GM18909 (cell line): ENCODE results near the gene G6PC1.
"Not testable (repeated sequence)": the region's sequence is repeated elsewhere in the genome, so short reads cannot be mapped to it uniquely, and the experiment has no call there.

Source experiments
- ATAC-seq: cut with Tn5 transposase; IDR thresholded peaks from one replicate; pipeline ENCODE4 v1.9.1; 2021; ENCODE audit warnings: mild to moderate bottlenecking; ENCODE audit not compliant: unreplicated experiment, poor library complexity

The G6PC1 gene

DNA sequence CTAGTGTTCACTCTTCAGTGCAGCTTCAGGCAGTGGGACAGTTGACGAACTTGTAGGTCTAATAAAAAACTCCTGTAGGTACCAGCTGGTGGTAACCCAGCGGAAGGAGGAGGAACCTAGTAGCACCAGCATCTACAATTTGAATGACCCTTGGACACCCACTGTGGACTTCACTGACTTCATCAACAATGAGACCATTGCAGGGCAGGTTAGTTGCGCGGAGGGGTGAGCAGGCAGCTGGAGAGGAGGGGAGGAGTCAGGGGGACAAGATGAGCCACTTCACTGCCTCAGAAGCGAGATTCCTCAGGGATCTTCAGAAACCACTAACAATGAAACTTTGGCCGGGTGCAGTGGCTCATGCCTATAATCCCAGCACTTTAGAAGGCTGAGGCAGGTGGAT lies 27.3 kb upstream of the G6PC1 start:
- ATAC-seq = no peak

DNA sequence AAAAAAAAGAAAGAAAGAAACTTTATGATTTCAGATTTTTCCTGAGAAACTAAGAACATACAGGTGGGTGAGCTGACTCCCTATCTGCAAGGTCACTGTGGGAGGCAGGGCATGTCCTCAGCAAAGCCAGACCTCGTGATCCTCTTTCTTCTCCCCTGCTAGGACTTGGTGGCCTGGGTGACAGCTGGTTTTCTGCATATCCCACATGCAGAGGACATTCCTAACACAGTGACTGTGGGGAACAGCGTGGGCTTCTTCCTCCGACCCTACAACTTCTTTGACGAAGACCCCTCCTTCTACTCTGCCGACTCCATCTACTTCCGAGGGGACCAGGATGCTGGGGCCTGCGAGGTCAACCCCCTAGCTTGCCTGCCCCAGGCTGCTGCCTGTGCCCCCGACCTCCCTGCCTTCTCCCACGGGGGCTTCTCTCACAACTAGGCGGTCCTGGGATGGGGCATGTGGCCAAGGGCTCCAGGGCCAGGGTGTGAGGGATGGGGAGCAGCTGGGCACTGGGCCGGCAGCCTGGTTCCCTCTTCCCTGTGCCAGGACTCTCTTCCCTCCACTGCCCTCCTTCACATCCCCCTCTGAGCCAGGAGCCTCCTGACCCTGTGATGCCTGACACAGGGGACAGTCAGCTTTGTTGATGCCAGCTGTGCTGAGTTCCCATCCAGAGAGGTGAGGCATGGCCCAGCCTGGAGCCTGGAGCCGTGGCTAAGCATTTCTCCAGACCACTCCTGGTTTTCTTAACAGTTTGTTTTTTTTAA lies 26.5 kb upstream of the G6PC1 start:
- not testable (repeated sequence) for ATAC-seq

DNA sequence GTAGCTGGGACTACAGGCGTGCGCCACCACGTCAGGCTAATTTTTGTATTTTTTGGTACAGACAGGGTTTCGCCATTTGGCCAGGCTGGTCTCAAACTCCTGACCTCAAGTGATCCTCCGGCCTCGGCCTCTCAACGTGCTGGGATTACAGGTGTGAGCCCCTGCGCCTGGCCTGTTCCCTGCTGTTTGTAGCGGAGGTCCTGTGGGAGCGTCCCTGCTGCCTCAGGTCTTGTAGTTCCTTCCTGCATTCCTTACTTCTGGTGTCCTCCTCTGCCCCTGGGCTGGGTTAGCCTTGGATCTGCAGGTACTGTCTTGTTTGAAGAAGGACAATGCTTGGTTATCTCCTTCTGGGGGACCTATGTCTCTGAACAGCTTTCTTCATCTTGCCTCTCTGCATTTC lies 23.6 kb upstream of the G6PC1 start:
- ATAC-seq = no peak

DNA sequence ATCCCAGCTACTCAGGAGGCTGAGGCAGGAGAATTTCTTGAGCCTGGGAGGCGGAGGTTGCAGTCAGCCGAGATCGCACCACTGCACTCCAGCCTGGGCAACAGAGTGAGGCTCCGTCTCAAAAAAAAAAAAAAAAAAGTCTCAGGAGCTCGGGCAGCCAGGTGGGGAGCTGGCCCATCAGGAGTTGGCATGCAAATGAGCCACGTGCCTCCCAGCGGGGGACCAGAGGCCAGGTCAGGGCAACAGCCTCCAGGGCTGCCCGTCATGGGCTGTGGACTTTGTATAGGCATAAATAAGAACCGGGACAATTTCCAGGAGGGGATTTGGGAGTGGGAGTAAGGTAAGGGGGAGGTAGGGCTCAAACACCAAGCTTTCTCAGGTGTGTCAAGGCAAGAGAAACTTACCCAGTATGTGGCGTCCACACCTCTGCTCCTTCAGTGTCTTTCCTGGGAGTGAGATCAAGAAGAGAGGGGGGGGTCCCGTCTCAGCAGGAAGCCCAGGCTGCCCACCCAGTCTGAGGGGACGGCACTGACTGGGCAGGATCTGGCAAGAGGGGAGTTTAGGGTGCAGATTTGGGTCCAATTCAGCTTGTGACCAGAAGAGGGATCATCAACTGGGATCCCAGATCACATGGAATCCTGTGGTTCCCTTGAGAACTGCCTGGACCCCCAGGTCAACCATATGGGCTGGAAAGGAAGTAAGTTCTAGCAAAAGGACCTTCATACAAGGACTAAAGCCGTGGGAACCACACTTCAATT lies 22.3 kb upstream of the G6PC1 start:
- no peak for ATAC-seq

DNA sequence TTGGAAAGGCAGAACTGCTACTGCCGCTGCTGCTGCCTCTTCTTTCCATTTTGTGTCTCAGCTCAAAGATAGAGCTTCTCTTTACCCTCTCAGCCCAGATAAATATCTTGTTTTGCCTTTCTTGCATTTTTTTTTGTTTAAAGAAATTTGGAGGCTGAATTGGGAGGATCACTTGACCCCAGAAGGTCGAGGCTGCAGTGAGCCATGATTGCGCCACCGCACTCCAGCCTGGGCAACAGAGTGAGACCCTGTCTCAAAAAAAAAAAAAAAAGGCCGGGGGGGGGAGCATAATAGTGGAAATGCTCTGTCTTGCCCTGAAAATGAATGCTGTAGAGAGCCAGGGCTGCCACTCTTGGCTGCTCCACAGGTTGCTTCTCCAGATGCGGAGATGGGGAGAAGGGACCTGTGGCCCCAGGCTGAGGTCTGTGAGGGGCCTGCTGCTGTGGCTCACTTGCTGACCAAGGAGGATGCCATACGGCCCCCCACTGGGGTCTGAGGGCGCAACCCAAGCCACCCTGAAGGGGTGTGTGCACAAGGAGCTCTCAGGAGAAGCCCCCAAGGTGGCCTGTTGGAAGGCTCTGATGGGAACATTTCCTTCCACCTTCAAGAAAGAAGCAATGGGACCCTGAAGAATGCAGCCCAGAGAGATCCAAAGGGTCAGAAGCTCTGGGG lies 21.5 kb upstream of the G6PC1 start:
- ATAC-seq = no peak

DNA sequence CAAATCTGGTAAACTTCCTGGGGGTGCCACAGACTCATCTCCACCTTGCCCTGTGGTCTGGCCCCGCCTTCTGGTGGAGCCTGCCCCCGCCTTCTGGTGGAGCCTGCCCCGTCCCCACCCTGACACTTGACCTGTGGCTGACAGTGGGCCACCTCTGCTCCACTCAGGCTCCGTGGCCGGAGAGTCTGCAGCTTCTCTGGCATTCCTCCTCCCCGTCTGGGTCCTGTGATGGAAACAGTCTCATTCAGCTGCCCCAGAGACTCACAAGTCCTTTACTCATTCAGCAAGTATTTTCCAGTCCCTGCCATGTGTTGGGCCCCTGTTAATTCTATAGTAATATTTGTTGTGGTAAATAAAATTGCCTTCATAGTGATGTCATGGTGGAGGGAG lies 21.0 kb upstream of the G6PC1 start:
- no peak for ATAC-seq

DNA sequence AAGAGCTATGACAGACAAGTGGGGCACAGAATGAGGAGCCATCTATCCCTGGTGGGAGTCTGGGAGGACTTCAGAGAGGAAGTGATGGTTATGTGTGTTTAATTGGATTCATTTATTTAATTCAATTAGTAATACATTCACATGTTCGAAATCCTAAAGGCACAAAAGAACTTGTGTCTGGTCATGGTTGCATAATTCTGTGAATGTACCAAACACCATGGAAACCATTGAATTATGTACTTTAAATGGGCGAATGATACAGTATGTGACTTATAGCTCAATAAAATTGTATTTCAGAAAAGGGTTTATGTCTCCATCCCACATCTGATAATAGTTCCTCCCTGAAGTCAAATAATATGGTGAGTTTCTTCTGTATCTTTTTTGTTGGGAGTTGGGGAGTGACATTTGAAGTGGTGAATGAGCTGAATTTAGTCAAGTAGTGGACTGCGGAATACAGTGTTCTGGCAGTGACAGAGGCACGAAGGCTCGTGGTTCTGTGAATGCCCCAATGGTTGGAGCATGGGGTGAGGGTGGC lies 19.8 kb upstream of the G6PC1 start:
- no peak for ATAC-seq

DNA sequence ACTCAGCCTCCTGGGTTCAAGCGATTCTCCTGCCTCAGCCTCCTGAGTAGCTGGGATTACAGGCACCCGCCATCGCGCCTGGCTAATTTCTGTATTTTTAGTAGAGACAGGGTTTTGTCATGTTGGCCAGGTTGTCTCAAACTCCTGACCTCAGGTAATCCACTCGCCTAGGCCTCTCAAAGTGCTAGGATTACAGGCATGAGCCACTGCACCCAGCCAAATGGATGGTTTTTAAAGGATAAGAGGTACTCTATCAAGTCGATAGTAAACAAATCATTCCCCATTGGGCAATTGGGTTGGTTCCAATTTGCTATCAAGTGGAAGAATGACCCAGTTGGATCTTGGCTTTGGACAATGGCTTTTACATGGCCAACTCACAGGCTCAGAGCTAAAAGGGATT lies 18.9 kb upstream of the G6PC1 start:
- not testable (repeated sequence) for ATAC-seq

DNA sequence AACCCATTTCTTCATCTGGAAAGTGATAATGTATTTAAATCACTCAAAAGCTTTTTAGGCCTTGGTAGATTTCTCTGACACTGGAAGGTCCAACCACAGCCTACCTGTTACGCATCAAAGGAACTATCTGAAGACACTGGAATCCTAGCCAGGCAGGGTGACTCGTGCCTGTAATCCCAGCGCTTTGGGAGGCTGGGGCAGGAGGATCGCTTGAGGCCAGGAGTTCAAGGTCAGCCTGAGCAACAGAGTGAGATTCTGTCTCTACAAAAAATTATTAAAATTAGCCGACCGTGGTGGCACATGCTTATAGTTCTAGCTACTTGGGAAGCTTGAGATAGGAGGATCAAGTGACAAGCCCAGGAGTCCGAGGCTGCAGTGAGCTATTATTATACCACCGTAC lies 18.4 kb upstream of the G6PC1 start:
- ATAC-seq = no peak

DNA sequence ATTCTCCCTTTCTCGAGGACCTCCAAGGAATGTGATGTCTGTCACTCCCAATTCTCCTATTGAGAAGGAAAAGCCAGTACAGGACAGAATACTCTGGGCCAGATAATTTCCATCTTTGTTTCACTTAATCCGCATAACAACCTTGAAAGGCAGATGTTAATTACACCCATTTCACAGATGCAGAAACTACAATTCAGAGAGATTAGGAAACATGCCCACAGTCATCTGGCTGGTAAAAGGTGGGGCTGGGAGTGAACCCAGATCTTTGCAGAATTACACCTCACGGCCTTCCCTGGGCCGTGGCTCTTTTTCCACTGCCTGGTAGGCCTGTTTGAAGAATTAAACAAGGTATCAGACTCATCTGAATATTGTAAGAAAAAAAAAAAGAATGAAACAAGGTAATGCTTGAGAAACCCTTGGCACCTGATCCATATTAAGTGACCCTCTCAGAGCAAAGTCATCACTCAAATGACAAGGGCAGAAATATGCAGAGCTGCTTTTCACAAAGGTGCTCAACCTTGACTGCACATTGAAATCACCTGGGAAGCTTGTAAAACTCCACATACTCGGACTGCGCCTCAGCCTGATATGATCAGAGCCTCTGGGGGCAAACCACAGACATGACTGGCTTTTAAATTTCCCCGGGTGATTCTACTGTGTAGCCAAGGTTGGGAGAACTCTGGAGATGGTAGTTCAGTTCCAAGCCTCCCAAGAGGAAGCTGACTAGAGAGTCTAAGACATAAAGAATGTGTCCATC lies 16.6 kb upstream of the G6PC1 start:
- ATAC-seq = no peak

DNA sequence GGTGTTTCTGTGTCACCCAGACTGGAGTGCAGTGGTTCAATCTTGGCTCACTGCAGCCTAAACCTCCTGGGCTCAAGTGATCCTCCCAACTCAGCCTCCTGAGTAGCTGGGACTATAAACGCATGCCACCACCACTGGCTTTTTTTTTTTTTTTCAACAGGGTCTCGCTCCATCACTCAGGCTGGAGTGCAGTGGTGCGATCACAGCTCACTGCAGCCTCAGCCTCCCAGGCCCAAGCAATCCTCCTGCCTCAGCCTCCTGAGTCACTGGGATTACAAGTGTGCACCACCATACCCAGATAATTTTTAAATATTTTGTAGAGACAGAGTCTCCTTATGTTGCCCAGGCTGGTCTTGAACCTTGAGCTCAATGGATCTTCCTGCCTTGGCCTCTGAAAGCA lies 14.8 kb upstream of the G6PC1 start:
- ATAC-seq = not testable (repeated sequence)

DNA sequence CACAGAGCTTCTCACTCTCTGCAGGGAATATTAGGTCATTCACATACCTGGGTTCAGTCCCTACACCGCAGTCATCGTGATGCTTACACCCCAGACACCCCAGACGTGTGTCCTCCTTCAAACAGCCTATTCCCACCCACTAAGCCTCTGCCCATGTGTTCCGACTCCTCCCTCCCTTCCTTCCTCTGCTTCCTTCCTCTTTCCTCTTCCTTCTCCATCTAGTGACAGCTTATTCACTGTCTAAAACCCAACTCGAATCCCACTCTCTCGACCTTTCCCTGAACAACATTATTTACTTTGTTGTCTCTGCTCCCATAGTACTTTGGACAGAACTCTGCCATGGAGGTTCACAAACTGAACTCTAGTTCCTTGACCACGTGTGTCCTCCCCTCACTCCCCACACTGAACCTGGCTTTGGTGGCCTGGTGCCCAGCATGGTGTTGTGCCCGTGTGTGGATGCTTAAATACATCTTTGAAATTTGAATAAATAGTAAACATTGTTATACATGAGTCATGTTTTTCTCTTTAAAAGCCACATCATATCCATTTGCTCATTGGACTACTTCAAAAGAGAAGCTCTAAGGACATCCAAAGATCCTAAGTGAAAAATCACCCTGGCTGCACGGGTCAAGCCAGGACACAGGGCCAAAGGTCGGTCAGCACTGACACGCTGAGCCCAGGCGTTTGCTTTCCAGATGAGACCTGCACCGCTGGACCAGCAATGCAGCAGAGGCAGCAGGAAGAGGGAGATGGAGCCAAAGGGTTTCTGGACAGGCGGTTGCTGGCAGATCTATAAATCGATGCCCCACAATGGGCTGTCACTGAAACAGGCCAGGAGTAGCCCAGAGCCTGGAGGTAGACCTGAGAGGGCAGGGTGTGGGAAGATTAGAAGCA lies 14.1 kb upstream of the G6PC1 start:
- no peak for ATAC-seq

DNA sequence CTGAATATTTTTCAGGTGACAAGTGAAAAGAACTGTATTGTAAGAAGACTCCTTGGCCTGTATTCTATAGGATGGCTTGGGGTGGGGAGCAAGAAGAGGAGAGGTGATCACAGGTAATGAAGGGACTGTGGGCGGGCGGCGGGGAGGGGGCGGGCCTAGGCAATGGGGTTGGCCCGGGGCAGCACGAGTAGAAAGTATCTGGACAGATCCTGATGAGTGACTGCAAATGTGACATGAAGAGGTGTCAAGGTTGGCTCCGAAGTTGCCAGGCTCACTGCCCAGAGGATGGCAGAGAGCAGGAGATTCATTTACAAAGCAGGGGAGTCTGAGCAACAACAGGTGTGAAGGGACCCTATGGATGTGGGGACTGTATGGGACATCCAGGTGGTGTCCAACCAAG lies 10.8 kb upstream of the G6PC1 start:
- no peak for ATAC-seq

DNA sequence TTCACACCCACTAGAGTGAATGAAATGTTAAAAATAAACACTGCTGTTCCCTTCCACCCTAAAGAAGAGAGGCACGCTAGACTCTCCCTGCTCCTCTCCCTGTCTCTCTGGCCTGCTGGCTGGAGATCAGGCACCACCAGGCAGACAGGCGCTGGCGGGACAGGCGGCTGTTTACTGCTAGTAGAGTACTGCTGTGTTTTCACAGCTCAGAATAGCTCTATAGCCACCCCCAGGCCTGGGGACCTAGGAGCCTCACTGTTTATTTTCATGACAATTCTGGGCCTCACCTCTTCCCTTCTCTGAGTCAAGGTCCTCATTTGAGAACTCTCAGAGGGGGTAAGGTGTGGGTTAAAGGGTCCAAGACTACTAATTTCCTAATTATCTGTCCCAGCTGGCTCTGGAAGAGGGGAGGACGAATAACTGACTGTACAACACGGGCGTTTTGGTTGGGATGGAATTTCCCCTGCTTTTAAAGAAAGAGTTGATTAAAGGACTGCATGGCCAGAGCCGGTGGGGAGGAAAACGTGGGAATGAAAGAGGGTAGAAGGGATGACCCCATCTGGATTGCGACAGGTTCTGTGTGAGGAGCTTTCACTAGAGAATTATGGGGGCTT lies 9.0 kb upstream of the G6PC1 start:
- ATAC-seq = no peak

DNA sequence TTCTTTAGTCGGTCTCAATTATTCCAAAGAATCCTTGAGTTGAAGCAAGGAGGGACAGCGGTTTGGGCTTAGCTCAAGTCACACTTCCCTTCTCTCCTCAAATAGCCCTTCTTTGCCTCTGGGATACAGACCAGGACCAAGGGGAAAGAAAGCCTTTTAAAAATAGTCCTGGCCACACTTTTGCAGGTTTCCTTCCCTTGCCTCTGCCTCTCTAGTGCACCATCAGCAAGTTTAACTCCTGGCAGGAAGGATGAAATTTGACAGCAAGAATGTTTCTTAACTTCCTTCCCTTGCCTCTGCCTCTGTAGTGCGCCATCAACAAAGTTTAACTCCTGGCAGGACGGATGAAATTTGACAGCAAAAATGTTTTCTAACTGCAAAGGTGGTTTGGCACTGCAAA lies 7.2 kb upstream of the G6PC1 start:
- ATAC-seq = no peak

DNA sequence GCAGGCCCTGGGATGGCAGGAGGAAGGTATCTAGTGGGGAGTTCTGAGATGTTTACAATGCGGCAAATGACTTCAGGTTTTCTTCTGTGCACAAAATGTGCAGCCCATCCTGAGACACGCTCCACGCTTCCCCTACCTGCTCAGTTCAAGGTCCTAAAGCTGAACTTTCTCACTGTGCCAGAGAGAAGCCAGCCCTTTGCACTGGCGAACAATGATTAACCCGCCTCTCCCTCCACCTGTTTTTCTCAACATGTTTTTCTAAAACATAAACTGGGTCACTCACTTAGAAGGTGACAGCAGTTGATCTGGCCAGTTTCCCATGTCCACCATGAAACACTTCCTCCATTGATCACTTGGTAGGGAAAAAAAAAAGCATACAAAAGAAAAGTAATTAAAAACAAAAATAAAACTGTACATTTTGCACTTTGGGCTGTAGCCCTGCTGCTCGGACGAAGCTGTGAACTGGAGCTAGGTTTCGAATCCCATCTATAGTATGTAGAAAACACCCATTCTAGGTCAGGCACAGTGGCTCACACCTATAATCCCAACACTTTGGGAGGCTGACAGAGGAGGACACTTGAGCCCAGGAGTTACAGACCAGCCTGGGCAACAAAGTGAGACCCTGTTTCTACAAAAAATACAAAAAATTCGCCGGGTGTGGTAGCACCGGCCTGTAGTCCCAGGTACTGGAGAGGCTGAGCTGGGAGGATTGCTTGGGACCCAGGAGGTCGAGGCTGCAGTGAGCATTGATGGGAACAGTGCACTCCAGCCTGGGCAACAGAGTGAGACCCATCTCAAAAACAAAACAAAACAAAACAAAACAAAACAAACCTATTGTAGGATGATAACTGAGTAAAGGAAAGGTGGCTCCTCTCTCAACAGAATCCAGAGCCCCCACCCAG lies 6.1 kb upstream of the G6PC1 start:
- ATAC-seq = no peak

DNA sequence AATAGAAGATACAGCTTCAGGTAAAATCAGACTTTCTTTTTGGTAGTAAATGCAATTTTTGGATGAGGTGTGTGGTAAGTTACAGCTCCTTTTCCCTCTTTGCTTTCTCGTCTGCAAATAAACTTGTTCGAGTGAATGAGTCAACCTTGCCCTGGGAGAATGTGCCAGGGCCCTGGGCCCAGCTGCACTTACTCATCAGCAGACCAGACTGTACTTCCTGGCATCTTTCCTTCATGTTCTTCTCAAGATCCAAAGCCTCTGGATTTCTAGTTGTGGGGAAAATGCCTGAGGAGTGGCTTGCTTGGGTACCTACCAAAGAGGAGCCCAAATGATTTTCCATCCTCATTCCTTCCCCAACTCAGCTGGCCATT lies 5.4 kb upstream of the G6PC1 start:
- ATAC-seq = no peak

DNA sequence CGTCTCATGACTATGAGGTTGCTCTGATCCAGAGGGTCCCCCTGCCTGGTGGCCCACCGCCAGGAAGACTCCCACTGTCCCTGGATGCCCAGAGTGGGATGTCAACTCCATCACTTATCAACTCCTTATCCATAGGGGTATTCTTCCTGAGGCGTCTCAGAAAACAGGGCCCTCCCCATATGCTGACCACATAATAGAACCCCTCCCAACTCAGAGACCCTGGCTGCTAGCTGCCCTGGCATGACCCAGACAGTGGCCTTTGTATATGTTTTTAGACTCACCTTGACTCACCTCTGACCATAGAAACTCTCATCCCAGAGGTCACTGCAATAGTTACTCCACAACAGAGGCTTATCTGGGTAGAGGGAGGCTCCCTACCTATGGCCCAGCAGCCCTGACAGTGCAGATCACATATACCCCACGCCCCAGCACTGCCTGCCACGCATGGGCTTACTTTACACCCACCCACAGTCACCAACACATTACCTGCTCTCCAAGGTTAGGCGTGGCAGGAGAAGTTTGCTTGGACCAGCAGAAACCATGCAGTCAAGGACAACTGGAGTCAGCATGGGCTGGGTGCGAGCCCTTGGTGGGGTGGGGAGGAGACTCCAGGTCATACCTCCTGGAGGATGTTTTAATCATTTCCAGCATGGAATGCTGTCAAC lies 2.3 kb upstream of the G6PC1 start:
- no peak for ATAC-seq
